Activated naive CD4-positive, alpha-beta T cell treated with anti-CD3 and anti-CD28 coated beads, Interleukin-2, amount 10 ng/mL, durations not matched to agents 7 days and 5 days (primary cell): Measurements from ENCODE around the gene EHD2.
A peak's percentile ranks its signal among the peaks of the same experiment; 100 is the strongest.
"Not testable (repeated sequence)": the region's sequence is repeated elsewhere in the genome, so short reads cannot be mapped to it uniquely, and the experiment has no call there.

Experiments
- CTCF ChIA-PET: fragments of 350-600 bp; sonication (Branson Sonifier 250); formaldehyde crosslinking; loops from one replicate; lab custom pipeline; 2021; ENCODE audit warnings: antibody characterized with exemption; lab: Charles Lee
- DNase-seq: peaks from one replicate; pipeline ENCODE4 v3.0.0-alpha.2; 2020
- H3K27ac Mint-ChIP-seq: one replicate; pipeline ENCODE4 v1.8.0; 2021; ENCODE audit warnings: mild to moderate bottlenecking, moderate library complexity, mixed read lengths
- H3K27me3 Mint-ChIP-seq: one replicate; pipeline ENCODE4 v1.8.0; 2021; ENCODE audit warnings: mild to moderate bottlenecking, mixed read lengths
- H3K36me3 Mint-ChIP-seq: one replicate; pipeline ENCODE4 v1.8.0; 2021; ENCODE audit warnings: mixed read lengths
- H3K4me1 Mint-ChIP-seq: one replicate; pipeline ENCODE4 v1.8.0; 2021; ENCODE audit warnings: mixed read lengths
- H3K4me3 Mint-ChIP-seq: one replicate; pipeline ENCODE4 v1.8.0; 2021; ENCODE audit warnings: mild to moderate bottlenecking, moderate library complexity, mixed read lengths
- H3K9me3 Mint-ChIP-seq: one replicate; pipeline ENCODE4 v1.8.0; 2021; ENCODE audit warnings: mixed read lengths

EHD2 gene

DNA sequence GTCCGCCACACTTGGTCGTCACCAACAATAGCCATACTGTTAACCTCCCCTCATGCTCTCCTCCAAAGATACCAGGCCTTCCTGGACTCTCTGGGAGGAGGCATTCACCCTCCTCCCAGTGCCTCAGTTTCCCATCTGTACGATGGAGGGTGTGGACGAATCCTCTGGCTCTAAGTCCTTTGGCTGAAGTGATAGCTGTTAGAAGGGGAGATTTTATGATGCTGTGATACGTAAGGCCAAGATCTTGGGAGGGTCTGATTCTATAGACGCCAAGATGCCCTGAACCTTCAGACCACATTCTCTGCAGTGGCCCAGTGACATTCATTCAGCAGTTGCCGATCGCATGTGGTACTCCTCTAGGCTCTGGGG lies 17.3 kb downstream of the EHD2 start:
- Mint-ChIP-seq H3K36me3 (no peaks in the 10 kb centered on the region), H3K4me3 (peak overlapping the region; percentile 65), H3K4me1 (peaks cover 22% of the 10 kb centered on the region), H3K27ac (no peak overlapping the region), H3K9me3 (no peaks in the 10 kb centered on the region), H3K27me3 (peaks cover 50% of the 10 kb centered on the region)
- CTCF ChIA-PET = interaction anchor here (2.0 kb wide), 1 partner anchor 18 kb away, joined by 4 read pairs; no protein-coding TSS in a partner anchor
- DNase-seq = no peak

DNA sequence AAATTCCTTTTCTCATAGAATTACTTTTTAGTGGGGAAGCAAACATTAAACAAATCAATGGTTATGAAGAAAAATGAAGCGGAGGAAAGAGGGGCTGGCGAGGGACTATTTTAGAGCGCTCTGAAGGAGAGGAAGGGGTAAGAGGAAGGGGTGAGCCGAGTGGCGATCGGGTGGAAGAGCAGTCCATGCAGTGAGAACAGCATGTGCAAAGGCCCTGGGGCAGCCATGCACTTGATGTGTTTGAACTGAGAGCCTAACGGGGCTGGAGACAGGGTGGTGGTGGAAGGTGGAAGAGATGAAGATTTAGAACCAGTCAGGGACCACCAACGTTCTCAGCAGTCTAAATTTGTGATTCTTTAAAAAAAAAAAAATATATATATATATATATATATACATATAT lies 17.7 kb downstream of the EHD2 start:
- no peaks in the 10 kb centered on the region for H3K36me3 Mint-ChIP-seq
- no peak overlapping the region for H3K27ac Mint-ChIP-seq
- CTCF ChIA-PET = interaction anchor here (2.0 kb wide), 1 partner anchor 18 kb away, joined by 4 read pairs; no protein-coding TSS in a partner anchor
- DNase-seq = no peak
- peak overlapping the region; percentile 19 for H3K4me3 Mint-ChIP-seq
- peaks cover 54% of the 10 kb centered on the region for H3K27me3 Mint-ChIP-seq
- peaks cover 22% of the 10 kb centered on the region for H3K4me1 Mint-ChIP-seq
- H3K9me3 Mint-ChIP-seq = no peaks in the 10 kb centered on the region

DNA sequence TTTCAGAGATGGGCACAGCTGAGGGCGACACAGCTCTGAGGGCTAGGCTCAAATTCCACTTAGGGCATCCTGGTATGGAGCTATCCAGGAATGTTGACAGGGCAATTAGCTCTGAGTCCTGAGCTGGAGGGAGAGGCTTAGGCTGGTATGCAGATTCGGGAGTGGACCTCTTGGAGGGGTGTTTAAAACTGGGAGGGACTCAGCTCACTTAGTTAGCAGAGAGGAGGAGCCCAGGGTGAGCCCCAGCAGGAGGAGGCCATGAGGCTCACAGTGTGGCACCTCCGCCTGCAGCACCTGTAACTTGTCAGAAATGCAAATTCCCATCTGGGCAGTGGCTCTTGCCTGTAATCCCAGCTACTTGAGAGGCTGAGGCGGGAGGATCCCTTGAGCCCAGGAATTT lies 21.9 kb downstream of the EHD2 start:
- no peak overlapping the region for H3K27ac Mint-ChIP-seq
- no peaks in the 10 kb centered on the region for H3K9me3 Mint-ChIP-seq
- no peaks in the 10 kb centered on the region for H3K36me3 Mint-ChIP-seq
- H3K4me1 Mint-ChIP-seq = peaks cover 5% of the 10 kb centered on the region
- H3K27me3 Mint-ChIP-seq = peaks cover 28% of the 10 kb centered on the region
- H3K4me3 Mint-ChIP-seq = no peak overlapping the region
- CTCF ChIA-PET = interaction anchor here (0.9 to 2.5 kb wide), 2 partner anchors 8 to 23 kb away, joined by 5 to 10 read pairs; partner anchors contain the start of gene EHD2
- DNase-seq = no peak

DNA sequence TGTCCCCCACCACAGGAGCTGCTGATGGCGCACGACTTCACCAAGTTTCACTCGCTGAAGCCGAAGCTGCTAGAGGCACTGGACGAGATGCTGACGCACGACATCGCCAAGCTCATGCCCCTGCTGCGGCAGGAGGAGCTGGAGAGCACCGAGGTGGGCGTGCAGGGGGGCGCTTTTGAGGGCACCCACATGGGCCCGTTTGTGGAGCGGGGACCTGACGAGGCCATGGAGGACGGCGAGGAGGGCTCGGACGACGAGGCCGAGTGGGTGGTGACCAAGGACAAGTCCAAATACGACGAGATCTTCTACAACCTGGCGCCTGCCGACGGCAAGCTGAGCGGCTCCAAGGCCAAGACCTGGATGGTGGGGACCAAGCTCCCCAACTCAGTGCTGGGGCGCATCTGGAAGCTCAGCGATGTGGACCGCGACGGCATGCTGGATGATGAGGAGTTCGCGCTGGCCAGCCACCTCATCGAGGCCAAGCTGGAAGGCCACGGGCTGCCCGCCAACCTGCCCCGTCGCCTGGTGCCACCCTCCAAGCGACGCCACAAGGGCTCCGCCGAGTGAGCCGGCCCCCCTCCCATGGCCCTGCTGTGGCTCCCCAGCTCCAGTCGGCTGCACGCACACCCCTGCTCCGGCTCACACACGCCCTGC lies 27.8 kb downstream of the EHD2 start:
- H3K36me3 Mint-ChIP-seq = peaks cover 3% of the 10 kb centered on the region
- H3K4me3 Mint-ChIP-seq = no peak overlapping the region
- no peak overlapping the region for H3K27ac Mint-ChIP-seq
- no peaks in the 10 kb centered on the region for H3K9me3 Mint-ChIP-seq
- peaks cover 26% of the 10 kb centered on the region for H3K27me3 Mint-ChIP-seq
- DNase-seq = no peak
- CTCF ChIA-PET = interaction anchor here (0.7 to 4.5 kb wide), 3 partner anchors 28 to 730 kb away, joined by 4 to 36 read pairs (median 4); partner anchors contain the start of gene EHD2
- peaks cover 29% of the 10 kb centered on the region for H3K4me1 Mint-ChIP-seq

DNA sequence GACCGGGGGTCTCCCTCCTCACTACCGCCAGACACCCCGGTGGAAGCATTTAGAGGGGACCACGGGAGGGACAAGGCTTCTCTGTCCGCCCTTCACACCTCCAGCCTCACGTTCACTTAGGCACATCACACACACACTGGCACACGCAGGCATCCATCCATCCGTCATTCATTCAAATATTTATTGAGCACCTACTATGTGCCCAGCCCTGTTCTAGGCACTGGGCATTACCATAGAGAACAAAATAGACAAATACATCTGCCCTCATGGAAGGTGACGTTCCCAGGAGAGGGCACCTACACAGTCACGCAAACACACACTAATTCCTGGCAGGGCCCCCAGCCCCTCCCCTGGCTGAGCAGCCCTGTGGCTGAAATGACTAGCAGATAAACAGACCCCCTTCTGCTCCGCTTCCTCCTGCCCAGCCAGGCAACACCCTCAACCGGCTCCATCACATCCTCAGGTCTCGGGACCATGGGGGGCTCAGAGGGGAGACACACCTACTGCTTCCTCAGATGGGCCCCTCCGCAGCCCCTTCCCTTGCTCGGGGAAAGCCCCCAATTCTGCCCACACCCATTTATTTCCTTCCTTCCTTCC lies 28.4 kb downstream of the EHD2 start:
- CTCF ChIA-PET = interaction anchor here (1.2 to 7.9 kb wide), 3 partner anchors 28 to 444 kb away, joined by 4 to 86 read pairs (median 36); partner anchors contain the start of gene EHD2
- H3K9me3 Mint-ChIP-seq = no peaks in the 10 kb centered on the region
- H3K36me3 Mint-ChIP-seq = peaks cover 3% of the 10 kb centered on the region
- no peak for DNase-seq
- peaks cover 22% of the 10 kb centered on the region for H3K27me3 Mint-ChIP-seq
- H3K4me3 Mint-ChIP-seq = peak overlapping the region; percentile 3
- H3K27ac Mint-ChIP-seq = no peak overlapping the region
- peaks cover 31% of the 10 kb centered on the region for H3K4me1 Mint-ChIP-seq

DNA sequence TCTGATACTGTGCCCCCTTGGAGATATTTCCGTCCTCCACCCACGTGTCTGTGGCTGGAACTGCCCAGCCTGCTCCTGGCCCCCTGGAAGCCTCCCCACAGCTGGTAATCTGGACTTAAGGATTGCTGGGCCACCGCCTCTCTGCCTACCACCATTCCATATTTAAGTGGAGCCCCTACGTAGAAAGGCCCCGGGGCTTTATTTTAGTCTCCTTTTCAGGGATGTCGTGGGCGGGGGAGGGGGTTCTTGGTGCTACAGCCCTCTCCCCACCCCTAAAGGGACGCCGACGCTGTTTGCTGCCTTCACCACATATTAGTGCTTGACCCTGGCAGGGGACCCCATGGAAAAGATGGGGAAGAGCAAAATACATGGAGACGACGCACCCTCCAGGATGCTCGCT lies 29.4 kb downstream of the EHD2 start:
- no peak overlapping the region for H3K4me3 Mint-ChIP-seq
- CTCF ChIA-PET = interaction anchor here (0.7 to 7.9 kb wide), 5 partner anchors 8 to 43 kb away, joined by 3 to 86 read pairs (median 4); partner anchors contain the start of gene EHD2
- peaks cover 38% of the 10 kb centered on the region for H3K4me1 Mint-ChIP-seq
- peaks cover 8% of the 10 kb centered on the region for H3K36me3 Mint-ChIP-seq
- peaks cover 22% of the 10 kb centered on the region for H3K27me3 Mint-ChIP-seq
- DNase-seq = no peak
- no peaks in the 10 kb centered on the region for H3K9me3 Mint-ChIP-seq
- H3K27ac Mint-ChIP-seq = no peak overlapping the region

DNA sequence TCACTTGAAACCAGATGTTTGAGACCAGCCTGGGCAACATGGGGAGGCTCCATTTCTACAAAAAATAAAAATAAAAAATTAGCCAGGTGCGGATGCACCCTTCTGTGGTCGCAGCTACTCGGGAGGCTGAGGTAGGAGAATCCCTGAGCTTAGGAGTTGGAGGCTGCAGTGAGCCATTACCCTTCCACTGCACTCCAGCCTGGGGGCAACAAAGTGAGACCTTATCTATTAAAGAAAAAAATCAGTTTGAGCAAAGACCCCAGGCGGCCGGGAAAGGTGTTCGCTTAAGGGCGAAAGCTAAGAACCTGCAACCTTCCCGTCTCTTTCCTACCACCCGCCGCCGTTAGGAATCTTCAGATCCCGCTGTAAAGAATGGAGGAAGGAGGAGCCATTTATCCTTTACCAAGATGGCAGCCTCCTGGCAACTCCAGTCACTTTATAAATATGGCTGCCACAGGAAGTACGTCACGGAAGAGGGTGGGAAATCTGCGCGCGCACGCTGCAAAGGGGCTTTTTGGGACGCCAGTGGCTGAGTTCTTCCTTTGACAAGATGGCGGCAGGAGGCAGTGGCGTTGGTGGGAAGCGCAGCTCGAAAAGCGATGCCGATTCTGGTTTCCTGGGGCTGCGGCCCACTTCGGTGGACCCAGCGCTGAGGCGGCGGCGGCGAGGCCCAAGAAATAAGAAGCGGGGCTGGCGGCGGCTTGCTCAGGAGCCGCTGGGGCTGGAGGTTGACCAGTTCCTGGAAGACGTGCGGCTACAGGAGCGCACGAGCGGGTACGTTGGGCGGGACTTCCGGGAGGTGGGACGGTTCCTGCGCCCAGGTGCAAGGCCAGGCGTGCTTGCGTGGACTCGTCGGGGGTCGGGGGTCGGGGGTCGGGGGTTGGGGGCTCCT lies 32.0 kb downstream of the EHD2 start, which contains the start of gene NOP53:
NOP53 (plus strand) TSS at position 537 of the 892 bp plus-strand sequence; CDS start at position 551, 14 bp downstream.
- Mint-ChIP-seq H3K27ac (peak within 1 kb of the TSS; percentile 98), H3K36me3 (peaks cover 23% of the 10 kb centered on the region), H3K9me3 (no peaks in the 10 kb centered on the region), H3K4me1 (peaks cover 59% of the 10 kb centered on the region), H3K27me3 (peaks cover 22% of the 10 kb centered on the region), H3K4me3 (peak within 1 kb of the TSS; percentile 93)
- DNase-seq = peak; percentile 96
- CTCF ChIA-PET = interaction anchor here (1.3 to 7.9 kb wide), 3 partner anchors 32 to 45 kb away, joined by 3 to 86 read pairs (median 4); partner anchors contain the start of gene EHD2

DNA sequence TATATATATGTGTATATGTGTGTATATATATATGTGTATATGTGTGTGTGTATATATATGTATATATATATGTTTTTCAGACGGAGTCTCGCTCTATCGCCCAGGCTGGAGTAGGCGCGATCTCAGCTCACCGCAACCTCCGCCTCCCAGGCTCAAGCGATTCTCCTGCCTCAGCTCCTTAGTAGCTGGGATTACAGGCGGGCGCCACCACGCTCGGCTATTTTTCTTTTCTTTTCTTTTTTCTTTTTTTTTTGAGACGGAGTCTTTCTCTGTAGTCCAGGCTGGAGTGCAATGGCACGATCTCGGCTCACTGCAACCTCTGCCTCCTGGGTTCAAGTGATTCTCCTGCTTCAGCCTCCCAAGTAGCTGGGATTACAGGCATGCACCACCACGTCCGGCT lies 32.9 kb downstream of the EHD2 start:
- CTCF ChIA-PET = interaction anchor here (7.9 kb wide), 1 partner anchor 33 kb away, joined by 86 read pairs; the partner anchor contains the start of gene EHD2
- Mint-ChIP-seq H3K27me3 (peaks cover 22% of the 10 kb centered on the region), H3K4me1 (peaks cover 64% of the 10 kb centered on the region), H3K4me3 (peak overlapping the region; percentile 93), H3K36me3 (peaks cover 23% of the 10 kb centered on the region), H3K27ac (peak overlapping the region; percentile 98)
- DNase-seq, H3K9me3 Mint-ChIP-seq: not testable (repeated sequence)

DNA sequence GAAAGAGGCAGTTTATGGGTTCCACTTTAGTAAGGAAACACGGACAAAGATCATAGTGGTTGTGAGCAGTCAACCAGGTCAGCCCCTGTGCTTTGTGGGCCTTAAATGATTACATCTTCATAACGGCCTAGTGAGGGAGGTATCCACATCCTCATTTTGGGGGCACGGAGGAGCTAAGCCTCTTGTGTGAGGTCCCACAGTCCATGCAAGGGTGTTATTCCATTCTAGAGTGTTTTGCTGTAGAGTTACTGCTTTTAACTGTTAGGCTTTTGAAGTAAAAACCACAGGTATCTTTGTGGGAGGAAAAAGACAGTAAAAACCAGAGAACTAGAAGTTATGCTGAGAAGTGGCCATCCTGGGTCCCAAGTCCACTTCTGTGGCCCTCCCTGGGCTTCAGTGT lies 36.1 kb downstream of the EHD2 start:
- CTCF ChIA-PET = interaction anchor here (7.9 kb wide), 1 partner anchor 36 kb away, joined by 86 read pairs; the partner anchor contains the start of gene EHD2

DNA sequence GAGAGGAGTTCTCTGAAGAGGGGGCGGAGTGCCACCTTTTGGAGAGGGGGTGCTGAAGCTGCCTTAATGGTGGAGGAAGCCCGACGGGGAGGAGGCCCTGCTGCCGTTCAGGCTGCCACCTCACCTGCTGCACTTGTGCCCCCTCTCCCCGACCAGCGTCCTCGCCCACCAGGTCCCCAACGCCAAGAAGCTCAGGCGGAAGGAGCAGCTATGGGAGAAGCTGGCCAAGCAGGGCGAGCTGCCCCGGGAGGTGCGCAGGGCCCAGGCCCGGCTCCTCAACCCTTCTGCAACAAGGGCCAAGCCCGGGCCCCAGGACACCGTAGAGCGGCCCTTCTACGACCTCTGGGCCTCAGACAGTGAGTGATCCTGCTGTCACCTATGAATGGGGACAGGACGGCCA lies 37.5 kb downstream of the EHD2 start:
- DNase-seq = no peak
- H3K27me3 Mint-ChIP-seq = no peaks in the 10 kb centered on the region
- peaks cover 42% of the 10 kb centered on the region for H3K36me3 Mint-ChIP-seq
- peaks cover 51% of the 10 kb centered on the region for H3K4me1 Mint-ChIP-seq
- CTCF ChIA-PET = no interaction called here
- no peaks in the 10 kb centered on the region for H3K9me3 Mint-ChIP-seq
- H3K4me3 Mint-ChIP-seq = no peak overlapping the region
- H3K27ac Mint-ChIP-seq = no peak overlapping the region

More for the DNA sequence above, 36.1 kb downstream of the EHD2 start:
- Mint-ChIP-seq H3K9me3 (no peaks in the 10 kb centered on the region), H3K27ac (peak overlapping the region; percentile 71), H3K27me3 (peaks cover 6% of the 10 kb centered on the region), H3K36me3 (peaks cover 45% of the 10 kb centered on the region), H3K4me1 (peaks cover 61% of the 10 kb centered on the region), H3K4me3 (peak overlapping the region; percentile 19)
- no peak for DNase-seq

DNA sequence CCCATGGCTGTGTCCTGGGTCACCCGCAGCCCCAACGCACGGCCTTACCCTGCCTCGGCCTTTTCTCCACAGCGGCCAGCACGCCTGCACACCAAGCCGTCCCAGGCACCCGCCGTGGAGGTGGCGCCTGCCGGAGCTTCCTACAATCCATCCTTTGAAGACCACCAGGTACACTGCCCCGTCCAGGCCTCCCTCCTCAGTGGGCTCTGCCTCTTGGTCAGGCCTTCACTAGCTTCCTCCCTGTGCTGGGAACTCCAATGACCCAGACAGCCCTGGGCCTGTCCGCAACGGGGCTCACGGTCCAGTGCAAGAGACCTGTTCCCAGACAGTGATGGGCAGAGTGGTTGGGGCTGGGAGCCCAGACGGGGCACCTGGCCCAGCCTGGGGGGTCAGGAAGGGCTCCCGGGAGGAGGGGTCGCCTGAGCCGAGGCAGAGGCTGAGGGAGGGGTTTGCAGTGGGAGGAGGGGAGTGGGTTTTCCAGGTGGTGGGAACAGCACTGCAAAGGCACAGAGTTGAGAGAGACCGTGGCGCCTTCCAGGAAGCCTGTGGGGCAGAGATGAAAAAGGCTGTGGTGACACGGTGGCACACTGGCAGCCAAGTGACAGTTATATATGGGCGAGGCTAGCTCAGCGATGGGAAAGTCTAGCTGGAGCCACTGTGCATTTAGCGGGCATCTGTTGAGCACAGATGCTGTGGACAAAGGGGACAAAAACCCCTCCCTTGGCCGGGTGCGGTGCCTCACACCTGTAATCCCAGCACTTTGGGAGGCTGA lies 39.4 kb downstream of the EHD2 start:
- CTCF ChIA-PET = interaction anchor here (0.6 kb wide), 1 partner anchor 40 kb away, joined by 3 read pairs; the partner anchor contains the start of gene EHD2
- H3K27ac Mint-ChIP-seq = peak overlapping the region; percentile 24
- no peak overlapping the region for H3K4me3 Mint-ChIP-seq
- H3K27me3 Mint-ChIP-seq = no peaks in the 10 kb centered on the region
- DNase-seq = peak; percentile 29
- H3K9me3 Mint-ChIP-seq = no peaks in the 10 kb centered on the region
- H3K4me1 Mint-ChIP-seq = peaks cover 42% of the 10 kb centered on the region
- H3K36me3 Mint-ChIP-seq = peaks cover 51% of the 10 kb centered on the region

DNA sequence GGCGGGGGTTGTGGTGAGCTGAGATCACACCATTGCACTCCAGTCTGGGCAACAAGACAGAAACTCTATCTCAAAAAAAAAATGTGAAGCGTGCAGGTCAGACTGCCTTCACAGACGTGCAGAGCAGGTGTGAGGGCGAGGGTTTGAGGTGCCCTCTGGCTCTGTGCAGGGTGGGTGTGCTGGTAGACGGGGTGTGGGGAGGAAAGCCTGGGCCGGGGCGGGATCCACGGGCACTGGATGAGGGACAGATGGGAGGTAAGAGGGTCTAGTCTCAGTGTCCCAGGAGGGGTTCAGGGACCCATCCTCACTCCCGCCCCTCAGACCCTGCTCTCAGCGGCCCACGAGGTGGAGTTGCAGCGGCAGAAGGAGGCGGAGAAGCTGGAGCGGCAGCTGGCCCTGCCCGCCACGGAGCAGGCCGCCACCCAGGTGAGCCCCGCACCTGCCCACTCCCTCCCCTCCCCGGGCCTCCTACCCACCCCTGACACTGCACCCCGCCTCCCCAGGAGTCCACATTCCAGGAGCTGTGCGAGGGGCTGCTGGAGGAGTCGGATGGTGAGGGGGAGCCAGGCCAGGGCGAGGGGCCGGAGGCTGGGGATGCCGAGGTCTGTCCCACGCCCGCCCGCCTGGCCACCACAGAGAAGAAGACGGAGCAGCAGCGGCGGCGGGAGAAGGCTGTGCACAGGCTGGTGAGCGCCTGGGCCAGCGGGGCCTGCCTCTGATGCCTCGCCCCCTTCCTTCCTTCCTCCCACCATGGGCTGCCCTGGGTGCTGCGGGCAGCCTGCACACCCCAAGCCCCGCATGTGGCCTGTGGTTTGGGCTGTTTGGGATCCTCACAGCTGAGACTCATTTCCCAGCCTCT lies 41.2 kb downstream of the EHD2 start:
- Mint-ChIP-seq H3K27ac (no peak overlapping the region), H3K4me1 (peaks cover 28% of the 10 kb centered on the region), H3K27me3 (no peaks in the 10 kb centered on the region), H3K4me3 (no peak overlapping the region), H3K36me3 (peaks cover 47% of the 10 kb centered on the region), H3K9me3 (no peaks in the 10 kb centered on the region)
- DNase-seq = no peak
- CTCF ChIA-PET = no interaction called here
